ENCODE results near the gene RAPH1.
"Not testable (repeated sequence)": the region's sequence is repeated elsewhere in the genome, so short reads cannot be mapped to it uniquely, and the experiment has no call there.

DNA sequence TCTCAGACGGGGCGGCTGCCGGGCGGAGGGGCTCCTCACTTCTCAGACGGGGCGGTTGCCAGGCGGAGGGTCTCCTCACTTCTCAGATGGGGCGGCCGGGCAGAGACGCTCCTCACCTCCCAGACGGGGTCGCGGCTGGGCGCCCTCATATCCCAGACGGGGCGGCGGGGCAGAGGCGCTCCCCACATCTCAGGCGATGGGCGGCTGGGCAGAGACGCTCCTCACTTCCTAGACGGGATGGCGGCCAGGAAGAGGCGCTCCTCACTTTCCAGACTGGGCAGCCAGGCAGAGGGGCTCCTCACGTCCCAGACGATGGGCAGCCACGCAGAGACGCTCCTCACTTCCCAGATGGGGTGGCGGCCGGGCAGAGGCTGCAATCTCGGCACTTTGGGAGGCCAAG is 162.4 kb downstream of the RAPH1 start:
- TF ChIP-seq, protein P1, sequence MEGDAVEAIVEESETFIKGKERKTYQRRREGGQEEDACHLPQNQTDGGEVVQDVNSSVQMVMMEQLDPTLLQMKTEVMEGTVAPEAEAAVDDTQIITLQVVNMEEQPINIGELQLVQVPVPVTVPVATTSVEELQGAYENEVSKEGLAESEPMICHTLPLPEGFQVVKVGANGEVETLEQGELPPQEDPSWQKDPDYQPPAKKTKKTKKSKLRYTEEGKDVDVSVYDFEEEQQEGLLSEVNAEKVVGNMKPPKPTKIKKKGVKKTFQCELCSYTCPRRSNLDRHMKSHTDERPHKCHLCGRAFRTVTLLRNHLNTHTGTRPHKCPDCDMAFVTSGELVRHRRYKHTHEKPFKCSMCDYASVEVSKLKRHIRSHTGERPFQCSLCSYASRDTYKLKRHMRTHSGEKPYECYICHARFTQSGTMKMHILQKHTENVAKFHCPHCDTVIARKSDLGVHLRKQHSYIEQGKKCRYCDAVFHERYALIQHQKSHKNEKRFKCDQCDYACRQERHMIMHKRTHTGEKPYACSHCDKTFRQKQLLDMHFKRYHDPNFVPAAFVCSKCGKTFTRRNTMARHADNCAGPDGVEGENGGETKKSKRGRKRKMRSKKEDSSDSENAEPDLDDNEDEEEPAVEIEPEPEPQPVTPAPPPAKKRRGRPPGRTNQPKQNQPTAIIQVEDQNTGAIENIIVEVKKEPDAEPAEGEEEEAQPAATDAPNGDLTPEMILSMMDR (IDR thresholded peaks at IDR 0.05), result not testable (repeated sequence)
- TF ChIP-seq POLR2AphosphoS5, TCF7L2 (IDR thresholded peaks at IDR 0.05; ENCODE audit: low read depth, low read length): not testable (repeated sequence)

All from Panc1 (cell line).